H1 (cell line): ENCODE data around the gene MICU1. TPM values are rescaled to one million over a fixed set of nuclear protein-coding genes. Genes with fewer than 3 reads are reported as not detected.

Experiments used
- CTCF ChIA-PET: fragments of 300-600 bp; sonication (Branson Sonifier 250); formaldehyde crosslinking; loops from one replicate; lab custom pipeline; 2021; ENCODE audit not compliant: partially characterized antibody; lab: Charles Lee
- POLR2A ChIA-PET: fragments of 300-600 bp; sonication (Branson Sonifier 250); formaldehyde crosslinking; loops from one replicate; lab custom pipeline; 2021; ENCODE audit warnings: inconsistent platforms; ENCODE audit not compliant: partially characterized antibody; lab: Charles Lee
- DNase-seq, 2 experiments: peaks; one replicate each; pipeline versions ENCODE4 v3.0.0 to v3.0.0-alpha.2; 2010 to 2022; ENCODE audit warnings: low spot score in 2 of 2, low read depth in 1 of 2, mixed read lengths in 1 of 2
- FAIRE-seq: peaks from 2 replicates; lab custom pipeline; 2011; peaks lifted over from hg19 to GRCh38; lab: Jason Lieb, UNC
- H2AFZ ChIP-seq: 2 replicates; pipeline ENCODE4 v1.8.1; 2012; ENCODE audit warnings: low read length, inconsistent platforms
- H2AK5ac ChIP-seq: 2 replicates; pipeline ENCODE4 v1.6.1; 2013; ENCODE audit warnings: low read depth, low read length
- H2BK120ac ChIP-seq: replicated peaks from 2 replicates; pipeline ENCODE3; 2013; ENCODE audit warnings: low read depth, low read length, inconsistent platforms
- H2BK12ac ChIP-seq: 2 replicates; pipeline ENCODE4 v1.6.1; 2013; ENCODE audit warnings: low read depth, low read length
- H2BK15ac ChIP-seq: 2 replicates; pipeline ENCODE4 v1.6.1; 2013; ENCODE audit warnings: low read length
- H2BK20ac ChIP-seq: 2 replicates; pipeline ENCODE4 v1.6.1; 2013; ENCODE audit warnings: low read length
- H2BK5ac ChIP-seq: 2 replicates; pipeline ENCODE4 v1.6.1; 2013; ENCODE audit warnings: low read depth, low read length
- H3K14ac ChIP-seq: 2 replicates; pipeline ENCODE4 v1.6.1; 2013; ENCODE audit warnings: inconsistent platforms; ENCODE audit not compliant: insufficient read length
- H3K18ac ChIP-seq: 2 replicates; pipeline ENCODE4 v1.6.1; 2013; ENCODE audit warnings: low read length; ENCODE audit errors: extremely low read depth
- H3K23ac ChIP-seq: 2 replicates; pipeline ENCODE4 v1.6.1; 2013; ENCODE audit warnings: inconsistent platforms; ENCODE audit not compliant: insufficient read length
- H3K23me2 ChIP-seq: 2 replicates; pipeline ENCODE4 v1.6.1; 2013; ENCODE audit warnings: low read depth, low read length
- H3K27ac ChIP-seq: 2 replicates; pipeline ENCODE4 v1.6.1; 2011; ENCODE audit warnings: low read depth, low read length, inconsistent platforms
- H3K27me3 ChIP-seq, 4 experiments: replicated peaks in 1 of 4; 1 replicate in 1 of 4; 2 replicates in 3 of 4; pipeline versions ENCODE4 v1.6.1 to v1.8.1; 2011 to 2013; ENCODE audit warnings: low read length in 3 of 4, mild to moderate bottlenecking in 3 of 4, inconsistent platforms in 2 of 4, mixed read lengths in 2 of 4, moderate library complexity in 1 of 4; ENCODE audit not compliant: control insufficient read depth in 3 of 4, insufficient read depth in 3 of 4; ENCODE audit errors: extremely low read depth in 1 of 4
- H3K36me3 ChIP-seq, 4 experiments: 2 replicates each; pipeline versions ENCODE4 v1.6.1 to v1.8.1; 2011 to 2013; ENCODE audit warnings: mild to moderate bottlenecking in 4 of 4, low read length in 3 of 4, moderate library complexity in 2 of 4, control low read depth in 1 of 4, inconsistent platforms in 1 of 4; ENCODE audit not compliant: insufficient read depth in 4 of 4, control insufficient read depth in 2 of 4
- H3K4ac ChIP-seq: replicated peaks from 2 replicates; pipeline ENCODE3; 2013; ENCODE audit warnings: low read length, low read depth, mixed read lengths, inconsistent platforms; ENCODE audit not compliant: insufficient read length
- H3K4me1 ChIP-seq, 4 experiments: replicated peaks in 1 of 4; 1 replicate in 1 of 4; 2 replicates in 3 of 4; pipeline versions ENCODE4 v1.6.1 to v1.8.1; 2011 to 2013; ENCODE audit warnings: low read length in 3 of 4, inconsistent platforms in 2 of 4, mixed read lengths in 1 of 4; ENCODE audit not compliant: insufficient read depth in 4 of 4, control insufficient read depth in 3 of 4
- H3K4me2 ChIP-seq, 2 experiments: 2 replicates each; pipeline versions ENCODE4 v1.6.1 to v1.8.1; 2011 to 2013; ENCODE audit warnings: low read depth in 2 of 2, low read length in 2 of 2, control low read depth in 1 of 2, inconsistent platforms in 1 of 2, mild to moderate bottlenecking in 1 of 2; ENCODE audit not compliant: insufficient read depth in 1 of 2
- H3K4me3 ChIP-seq, 4 experiments: fragments of 200-600, 300-600 bp in 1 of 4; sonication (generic), shearing (Covaris generic), sonication (Bioruptor Twin) in 1 of 4; 2 replicates each; pipeline versions ENCODE4 v1.5.1 to v1.8.1; 2011 to 2016; ENCODE audit warnings: low read length in 4 of 4, low read depth in 3 of 4, control low read depth in 2 of 4, inconsistent platforms in 2 of 4, mild to moderate bottlenecking in 2 of 4, mixed read lengths in 1 of 4, moderate library complexity in 1 of 4; ENCODE audit not compliant: insufficient read depth in 2 of 4; ENCODE audit errors: extremely low read depth in 1 of 4
- H3K56ac ChIP-seq: replicated peaks from 2 replicates; pipeline ENCODE3; 2013; ENCODE audit warnings: low read depth, mild to moderate bottlenecking, mixed read lengths, low read length, inconsistent platforms; ENCODE audit not compliant: insufficient read length
- H3K79me1 ChIP-seq: 2 replicates; pipeline ENCODE4 v1.6.1; 2013; ENCODE audit warnings: low read depth, low read length, control low read depth
- H3K79me2 ChIP-seq, 2 experiments: 2 replicates each; pipeline versions ENCODE4 v1.6.1 to v1.8.1; 2012 to 2013; ENCODE audit warnings: low read length in 2 of 2, mild to moderate bottlenecking in 2 of 2, inconsistent platforms in 1 of 2; ENCODE audit not compliant: insufficient read depth in 2 of 2, control insufficient read depth in 1 of 2
- H3K9ac ChIP-seq, 4 experiments: replicated peaks in 1 of 4; 1 replicate in 1 of 4; 2 replicates in 3 of 4; pipeline versions ENCODE4 v1.6.1 to v1.8.1; 2011 to 2013; ENCODE audit warnings: low read depth in 3 of 4, low read length in 3 of 4, control low read depth in 2 of 4, mild to moderate bottlenecking in 2 of 4, moderate library complexity in 2 of 4, inconsistent platforms in 1 of 4; ENCODE audit errors: extremely low read depth in 1 of 4
- H3K9me3 ChIP-seq, 2 experiments: 2 replicates each; pipeline versions ENCODE4 v1.6.1 to v1.8.1; 2012 to 2013; ENCODE audit warnings: mild to moderate bottlenecking in 2 of 2, moderate library complexity in 2 of 2, control low read depth in 1 of 2, inconsistent platforms in 1 of 2, low read depth in 1 of 2, low read length in 1 of 2, mixed read lengths in 1 of 2; ENCODE audit not compliant: insufficient read depth in 2 of 2
- H4K20me1 ChIP-seq, 2 experiments: replicated peaks in 1 of 2; 2 replicates each; pipeline versions ENCODE3 to v1.8.1; 2011 to 2013; ENCODE audit warnings: inconsistent platforms in 2 of 2, low read length in 2 of 2, mild to moderate bottlenecking in 1 of 2; ENCODE audit not compliant: insufficient read depth in 2 of 2, control insufficient read depth in 1 of 2
- H4K5ac ChIP-seq: 2 replicates; pipeline ENCODE4 v1.6.1; 2013; ENCODE audit warnings: low read length, low read depth, mixed read lengths, inconsistent platforms; ENCODE audit not compliant: insufficient read length
- H4K8ac ChIP-seq: 2 replicates; pipeline ENCODE4 v1.8.0; 2013; ENCODE audit warnings: mild to moderate bottlenecking, moderate library complexity, low read length, inconsistent platforms; ENCODE audit not compliant: insufficient read depth; ENCODE audit errors: extremely low read depth
- H4K91ac ChIP-seq: replicated peaks from 2 replicates; pipeline ENCODE3; 2013; ENCODE audit warnings: low read length, mixed read lengths, inconsistent platforms; ENCODE audit not compliant: insufficient read length
- RNF2 ChIP-seq: fragments of 200-900, 300-1000 bp; sonication (generic); IDR thresholded peaks from 2 replicates; pipeline ENCODE4 v1.7.1; 2016; ENCODE audit warnings: borderline replicate concordance, low read depth, mild to moderate bottlenecking, antibody characterized with exemption, low read length; ENCODE audit not compliant: poor library complexity, severe bottlenecking; ENCODE audit errors: missing control alignments
- SUZ12 ChIP-seq: fragments of 200-600 bp; sonication (generic); IDR thresholded peaks from 2 replicates; pipeline ENCODE4 v1.6.1; 2012; ENCODE audit warnings: mild to moderate bottlenecking, inconsistent platforms, low read length, moderate library complexity, mixed read lengths
- WGBS, 2 experiments: shearing (Covaris generic) in 1 of 2; methylation state at CpG; one replicate each; pipeline versions ENCODE4 v1.1.6 to v1.1.7; 2013 to 2015; ENCODE audit warnings: low lambda C conversion rate in 2 of 2, mixed read lengths in 2 of 2, inconsistent platforms in 1 of 2, low coverage in 1 of 2, missing lambda C conversion rate in 1 of 2; ENCODE audit not compliant: insufficient replicate concordance in 2 of 2, insufficient coverage in 1 of 2, insufficient read length in 1 of 2; ENCODE audit errors: extremely low coverage in 1 of 2, missing lambda C conversion rate in 1 of 2; 5-methylcytosine and 5-hydroxymethylcytosine counted together
- polyA plus RNA-seq, 7 experiments: library from polyadenylated mRNA; depleted of rRNA in 3 of 7; stranded (reverse) in 5 of 7; unstranded in 2 of 7; fragments of >200 nt in 5 of 7; fragments of 200-250 nt in 2 of 7; gene quantifications; 1 replicate in 5 of 7; 2 replicates in 1 of 7; 4 replicates in 1 of 7; pipeline versions ENCODE4 v1.2.1 to v1.2.3, GENCODE V29; 2011 to 2013; ENCODE audit warnings: missing spikeins in 2 of 7, mixed read lengths in 2 of 7
- total RNA-seq: library from RNA; stranded (reverse); fragmentation: NEBNext Ultra II Directional; extraction: Animal tissue kit (Norgen Biotek cat#: 25700); gene quantifications from 2 replicates; pipeline ENCODE4 v1.2.1, GENCODE V29; 2021

The MICU1 gene
- total and polyA plus RNA-seq, 2 of the 8 experiments (the other 6 are each of a cell fraction or from before 2014, with no cell fraction given): 18.0 to 36.7 TPM

- no peak overlapping the region for H3K56ac ChIP-seq
- no peak overlapping the region for H2BK20ac ChIP-seq
- no peak overlapping the region for H3K4me3 ChIP-seq
- H3K14ac ChIP-seq: no peak overlapping the region
- no peaks in the 10 kb centered on the region for H3K27me3 ChIP-seq
- TF ChIP-seq RNF2: no peak
- TF ChIP-seq SUZ12: no peak
- TF ChIP-seq, all 59 proteins: peak for 0
- Histone ChIP-seq H4K20me1 (peaks cover 0 to 2% of the 10 kb centered on the region in 2 experiments), H3K79me1 (no peaks in the 10 kb centered on the region), H2AK5ac (no peak overlapping the region), H3K18ac (no peak overlapping the region), H4K91ac (no peak overlapping the region), H3K23ac (no peak overlapping the region), H3K9ac (no peak overlapping the region), H4K8ac (no peak overlapping the region), H3K27ac (no peak overlapping the region), H2AFZ (no peak overlapping the region), H2BK12ac (no peak overlapping the region), H3K4me2 (no peak overlapping the region), H3K4ac (no peak overlapping the region), H3K23me2 (no peaks in the 10 kb centered on the region), H4K5ac (no peak overlapping the region), H3K4me1 (0 out of 7 replicates have a peak, but pooled peaks cover 0 to 4% (median 0%) of the 10 kb centered on the region in 4 experiments), H2BK120ac (no peak overlapping the region), H2BK15ac (no peak overlapping the region), H3K36me3 (no peaks in the 10 kb centered on the region), H3K79me2 (no peaks in the 10 kb centered on the region), H2BK5ac (no peak overlapping the region), H3K9me3 (no peaks in the 10 kb centered on the region)
- CTCF ChIA-PET: no interaction called here
- 94% methylated on average over 3 of the region's 3 CpGs; no CpG with 5 or more reads in 1 of the 2 experiments for WGBS, 2 experiments
- DNase-seq (no peak), FAIRE-seq (no peak)
- POLR2A ChIA-PET: no interaction called here
These were observed 138.4 kb downstream of the MICU1 start for GRCh38 chr10:72487521-72487920.
